CD14-positive monocyte (primary cell): ENCODE data around the gene RAB11A. TPM values are rescaled to one million over a fixed set of nuclear protein-coding genes. Genes with fewer than 3 reads are reported as not detected.

ENCODE experiments used
- DNase-seq, 3 donors: peaks; one replicate each; pipeline ENCODE4 v3.0.0-alpha.2; 2011 to 2022
- H2AFZ ChIP-seq: 2 replicates; pipeline ENCODE4 v1.6.0; 2012; ENCODE audit warnings: mild to moderate bottlenecking, low read depth, low read length, inconsistent platforms; ENCODE audit not compliant: insufficient read depth, poor library complexity, severe bottlenecking
- H3K27ac ChIP-seq, 2 donors: 1 replicate in 1 of 2; 2 replicates in 1 of 2; pipeline ENCODE4 v1.5.1; 2012 to 2013; ENCODE audit warnings: low read length in 2 of 2, control low read depth in 1 of 2, inconsistent platforms in 1 of 2, low read depth in 1 of 2, mild to moderate bottlenecking in 1 of 2
- H3K27me3 ChIP-seq, 2 donors: one replicate each; pipeline versions ENCODE4 v1.6.0 to v1.6.1; 2011 to 2013; ENCODE audit warnings: low read length in 2 of 2; ENCODE audit not compliant: control insufficient read depth in 2 of 2, insufficient read depth in 2 of 2
- H3K36me3 ChIP-seq, 2 donors: replicated peaks in 1 of 2; 1 replicate in 1 of 2; 2 replicates in 1 of 2; pipeline versions ENCODE4 v1.5.1 to v1.6.1; 2012 to 2013; ENCODE audit warnings: low read length in 2 of 2, control low read depth in 1 of 2, inconsistent platforms in 1 of 2, mild to moderate bottlenecking in 1 of 2; ENCODE audit not compliant: insufficient read depth in 2 of 2, control insufficient read depth in 1 of 2
- H3K4me1 ChIP-seq, 2 donors: 1 replicate in 1 of 2; 2 replicates in 1 of 2; pipeline versions ENCODE4 v1.5.1 to v1.6.1; 2012 to 2013; ENCODE audit warnings: low read length in 2 of 2, control low read depth in 1 of 2, inconsistent platforms in 1 of 2, mild to moderate bottlenecking in 1 of 2, moderate library complexity in 1 of 2; ENCODE audit not compliant: insufficient read depth in 2 of 2, control insufficient read depth in 1 of 2
- H3K4me2 ChIP-seq: replicated peaks from 2 replicates; pipeline ENCODE3; 2012; ENCODE audit warnings: low read length, moderate library complexity, mild to moderate bottlenecking; ENCODE audit not compliant: poor library complexity, severe bottlenecking; ENCODE audit errors: extremely low read depth
- H3K4me3 ChIP-seq, 3 experiments: fragments of 200-600 bp in 1 of 3; sonication (generic) in 1 of 3; replicated peaks in 1 of 3; 1 replicate in 2 of 3; 2 replicates in 1 of 3; pipeline ENCODE4 v1.5.1; 2011 to 2013; ENCODE audit warnings: low read length in 3 of 3, mild to moderate bottlenecking in 3 of 3, control low read depth in 2 of 3, low read depth in 2 of 3, inconsistent platforms in 1 of 3, moderate library complexity in 1 of 3
- H3K79me2 ChIP-seq: 2 replicates; pipeline ENCODE4 v1.6.0; 2012; ENCODE audit warnings: mild to moderate bottlenecking, control low read depth, inconsistent platforms, low read length, moderate library complexity; ENCODE audit not compliant: insufficient read depth
- H3K9ac ChIP-seq: 2 replicates; pipeline ENCODE4 v1.6.0; 2017; ENCODE audit warnings: low read length, mild to moderate bottlenecking; ENCODE audit not compliant: insufficient read depth, poor library complexity, severe bottlenecking
- H3K9me3 ChIP-seq, 2 donors: replicated peaks in 1 of 2; 1 replicate in 1 of 2; 2 replicates in 1 of 2; pipeline versions ENCODE4 v1.5.1 to v1.6.1; 2012 to 2013; ENCODE audit warnings: low read length in 2 of 2, control low read depth in 1 of 2; ENCODE audit not compliant: control insufficient read depth in 1 of 2, insufficient read depth in 1 of 2
- H4K20me1 ChIP-seq: 2 replicates; pipeline ENCODE4 v1.6.0; 2012; ENCODE audit warnings: mild to moderate bottlenecking, low read length, control low read depth, moderate library complexity; ENCODE audit not compliant: insufficient read depth
- H3K27ac Mint-ChIP-seq, 7 donors: one replicate each; pipeline ENCODE4 v1.8.0; 2020; ENCODE audit warnings: mild to moderate bottlenecking in 7 of 7, mixed read lengths in 7 of 7, moderate library complexity in 6 of 7, inconsistent platforms in 2 of 7
- H3K27me3 Mint-ChIP-seq, 3 donors: one replicate each; pipeline ENCODE4 v1.8.0; 2021 to 2022; ENCODE audit warnings: low read depth in 3 of 3, mild to moderate bottlenecking in 3 of 3, mixed read lengths in 3 of 3, moderate library complexity in 3 of 3, inconsistent platforms in 1 of 3
- H3K36me3 Mint-ChIP-seq, 2 donors: one replicate each; pipeline ENCODE4 v1.8.0; 2020; ENCODE audit warnings: mixed read lengths in 2 of 2, inconsistent platforms in 1 of 2, mild to moderate bottlenecking in 1 of 2
- H3K4me1 Mint-ChIP-seq: one replicate; pipeline ENCODE4 v1.8.0; 2020; ENCODE audit warnings: mild to moderate bottlenecking, mixed read lengths
- H3K4me3 Mint-ChIP-seq, 2 donors: one replicate each; pipeline ENCODE4 v1.8.0; 2020; ENCODE audit warnings: mild to moderate bottlenecking in 2 of 2, mixed read lengths in 2 of 2, moderate library complexity in 1 of 2
- H3K9me3 Mint-ChIP-seq, 7 donors: one replicate each; pipeline ENCODE4 v1.8.0; 2020 to 2022; ENCODE audit warnings: mixed read lengths in 7 of 7, mild to moderate bottlenecking in 6 of 7, moderate library complexity in 6 of 7, inconsistent platforms in 2 of 7
- WGBS: methylation state at CpG from one replicate; pipeline ENCODE4 v1.1.5; 2013; ENCODE audit warnings: missing lambda C conversion rate; ENCODE audit not compliant: insufficient coverage; 5-methylcytosine and 5-hydroxymethylcytosine counted together
- intact Hi-C, 2 donors: fragments of 100-400 bp; cut with micrococcal nuclease; formaldehyde crosslinking; loops; one replicate each; pipeline versions ENCODE4 v1.15.0 to v1.15.1; 2023
- polyA plus RNA-seq, 3 donors: library from polyadenylated mRNA; depleted of rRNA in 1 of 3; unstranded in 2 of 3; stranded (reverse) in 1 of 3; fragments of 300-500 nt in 2 of 3; fragments of >200 nt in 1 of 3; fragmentation: Illumina TruSeq in 2 of 3; gene quantifications; 1 replicate in 2 of 3; 2 replicates in 1 of 3; pipeline ENCODE4 v1.2.3, GENCODE V29; 2012 to 2021
- TF ChIP-seq, protein P1 (sequence below): fragments of 200-600 bp; IDR thresholded peaks from one replicate; pipeline ENCODE4 v1.8.0; 2022; ENCODE audit warnings: antibody characterized with exemption, mild to moderate bottlenecking

Gene RAB11A
- polyA plus RNA-seq, 3 donors: 180 to 310 (median 300) TPM

DNA sequence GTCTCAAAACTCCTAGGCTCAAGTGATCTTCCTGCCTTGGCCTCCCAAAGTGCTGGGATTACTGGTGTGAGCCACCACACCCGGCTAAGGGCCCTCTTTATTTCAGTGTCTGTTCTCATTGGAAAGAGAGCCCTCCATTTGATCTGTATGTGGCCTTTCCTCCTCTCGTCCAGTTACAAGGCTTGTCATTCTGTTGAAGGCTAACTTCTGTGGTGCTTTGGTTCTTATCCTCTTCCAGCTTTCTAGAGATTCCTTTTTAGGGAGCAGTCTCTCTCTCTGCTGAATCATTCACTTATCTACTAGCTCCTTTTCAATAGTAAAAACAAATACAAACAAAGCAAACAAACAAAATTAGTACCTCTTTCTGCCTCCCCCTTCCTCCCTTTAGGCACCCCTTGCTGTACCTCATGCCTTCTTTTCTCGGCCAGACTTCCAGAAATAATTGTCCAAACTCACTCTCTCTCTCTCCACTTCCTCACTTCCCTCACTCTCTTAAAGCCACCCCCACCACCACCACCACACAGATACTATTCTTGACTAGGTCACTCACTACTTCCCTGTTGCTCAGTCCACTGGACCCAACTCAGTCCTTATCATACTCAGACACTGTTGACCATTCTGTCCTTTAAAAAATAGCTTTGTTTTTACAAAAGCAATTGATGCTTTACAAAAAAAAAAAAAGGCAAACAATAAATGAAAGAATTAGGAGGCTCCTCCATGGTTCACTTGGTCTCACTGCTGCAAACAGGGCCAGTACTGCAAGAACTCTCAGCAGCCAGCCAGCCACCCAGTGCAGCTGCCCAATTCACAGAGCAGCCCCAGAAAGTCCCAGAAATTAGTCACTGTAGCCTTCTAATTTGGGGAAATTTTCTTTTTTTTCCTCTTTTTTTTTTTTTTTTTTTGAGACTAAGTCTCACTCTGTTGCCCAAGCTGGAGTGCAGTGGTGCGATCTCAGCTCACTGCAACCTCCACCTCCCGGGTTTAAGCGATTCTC, 31.7 kb upstream of the RAB11A start:
- Histone ChIP-seq H3K4me3 (peak overlapping the region in 1 of 3 experiments; percentile 48), H3K4me1 (peaks cover 81 to 92% of the 10 kb centered on the region in 2 donors), H4K20me1 (no peaks in the 10 kb centered on the region), H3K36me3 (no peaks in the 10 kb centered on the region), H3K9ac (no peak overlapping the region), H3K27ac (peak overlapping the region; percentile 19 to 83), H3K79me2 (no peaks in the 10 kb centered on the region), H3K9me3 (no peaks in the 10 kb centered on the region), H2AFZ (peak overlapping the region; percentile 54), H3K4me2 (peak overlapping the region; percentile 56), H3K27me3 (no peaks in the 10 kb centered on the region)
- Mint-ChIP-seq H3K9me3 (no peaks in the 10 kb centered on the region), H3K27ac (peak overlapping the region; percentile 85 to 96 (median 91)), H3K27me3 (peaks cover 0 to 2% (median 0%) of the 10 kb centered on the region in 3 donors), H3K4me1 (peaks cover 73% of the 10 kb centered on the region), H3K4me3 (peak overlapping the region; percentile 38 to 76), H3K36me3 (no peaks in the 10 kb centered on the region)
- intact Hi-C loops: no loop called here
- WGBS: 40% methylated on average over 2 of the region's 6 CpGs
- TF ChIP-seq, protein P1, sequence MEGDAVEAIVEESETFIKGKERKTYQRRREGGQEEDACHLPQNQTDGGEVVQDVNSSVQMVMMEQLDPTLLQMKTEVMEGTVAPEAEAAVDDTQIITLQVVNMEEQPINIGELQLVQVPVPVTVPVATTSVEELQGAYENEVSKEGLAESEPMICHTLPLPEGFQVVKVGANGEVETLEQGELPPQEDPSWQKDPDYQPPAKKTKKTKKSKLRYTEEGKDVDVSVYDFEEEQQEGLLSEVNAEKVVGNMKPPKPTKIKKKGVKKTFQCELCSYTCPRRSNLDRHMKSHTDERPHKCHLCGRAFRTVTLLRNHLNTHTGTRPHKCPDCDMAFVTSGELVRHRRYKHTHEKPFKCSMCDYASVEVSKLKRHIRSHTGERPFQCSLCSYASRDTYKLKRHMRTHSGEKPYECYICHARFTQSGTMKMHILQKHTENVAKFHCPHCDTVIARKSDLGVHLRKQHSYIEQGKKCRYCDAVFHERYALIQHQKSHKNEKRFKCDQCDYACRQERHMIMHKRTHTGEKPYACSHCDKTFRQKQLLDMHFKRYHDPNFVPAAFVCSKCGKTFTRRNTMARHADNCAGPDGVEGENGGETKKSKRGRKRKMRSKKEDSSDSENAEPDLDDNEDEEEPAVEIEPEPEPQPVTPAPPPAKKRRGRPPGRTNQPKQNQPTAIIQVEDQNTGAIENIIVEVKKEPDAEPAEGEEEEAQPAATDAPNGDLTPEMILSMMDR: no peak
- peak; percentile 52 to 80 (median 58) for DNase-seq

GRCh38 chr15:65839354-65839901, 29.9 kb upstream of the RAB11A start:
- DNase-seq: peak in 2 of 3 donors; percentile 49 to 71
- Mint-ChIP-seq H3K9me3 (peaks cover 0 to 2% (median 0%) of the 10 kb centered on the region in 7 donors), H3K4me3 (no peak overlapping the region), H3K27me3 (no peaks in the 10 kb centered on the region), H3K36me3 (no peaks in the 10 kb centered on the region), H3K4me1 (peaks cover 54% of the 10 kb centered on the region), H3K27ac (peak overlapping the region; percentile 53 to 87 (median 77))
- Histone ChIP-seq H3K4me3 (no peak overlapping the region), H3K4me2 (no peak overlapping the region), H3K4me1 (peaks cover 63 to 74% of the 10 kb centered on the region in 2 donors), H3K36me3 (no peaks in the 10 kb centered on the region), H3K9ac (no peak overlapping the region), H3K79me2 (no peaks in the 10 kb centered on the region), H3K9me3 (no peaks in the 10 kb centered on the region), H3K27ac (peak overlapping the region in 1 of 2 donors; percentile 21), H3K27me3 (no peaks in the 10 kb centered on the region), H2AFZ (no peak overlapping the region), H4K20me1 (no peaks in the 10 kb centered on the region)
- WGBS: 36% methylated on average over 2 of the region's 5 CpGs
- TF ChIP-seq, protein P1: no peak
- intact Hi-C loops: no loop called here
